GM12892 (cell line): ENCODE measurements around the gene PDE7B.

Source experiments
- POLR2AphosphoS5 ChIP-seq: IDR thresholded peaks from 2 replicates; pipeline ENCODE4 v1.6.1; 2011; ENCODE audit warnings: low read depth, low read length, control low read depth
- TAF1 ChIP-seq: IDR thresholded peaks from 2 replicates; pipeline ENCODE4 v1.6.1; 2011; ENCODE audit warnings: low read depth, mild to moderate bottlenecking, control low read depth, low read length, borderline replicate concordance

GRCh38 chr6:135858931-135859330, 7.4 kb downstream of the PDE7B start:
- TF ChIP-seq POLR2AphosphoS5, result no peak
- TF ChIP-seq TAF1, result no peak
